CD4-positive, CD25-positive, alpha-beta regulatory T cell (primary cell): ENCODE results near the gene CLCN2. TPM values are rescaled to one million over a fixed set of nuclear protein-coding genes. Genes with fewer than 3 reads are reported as not detected.
A peak's percentile ranks its signal among the peaks of the same experiment; 100 is the strongest.

ENCODE experiments used
- ATAC-seq, 2 donors: fragments of 150-1000 bp; cut with Tn5 transposase; one replicate each; pipeline ENCODE4 v1.10.0; 2021; ENCODE audit warnings: low read depth in 2 of 2, moderate number of reproducible peaks in 2 of 2, moderate library complexity in 1 of 2
- DNase-seq, 3 donors: peaks; one replicate each; pipeline versions ENCODE4 v3.0.0 to v3.0.0-alpha.2; 2012 to 2022; ENCODE audit warnings: mixed read lengths in 1 of 3
- H3K27ac ChIP-seq: one replicate; pipeline ENCODE4 v1.7.0; 2013; ENCODE audit warnings: mild to moderate bottlenecking, low read length; ENCODE audit not compliant: insufficient read depth, poor library complexity, severe bottlenecking
- H3K27me3 ChIP-seq: one replicate; pipeline ENCODE4 v1.7.0; 2013; ENCODE audit warnings: low read length; ENCODE audit not compliant: control insufficient read depth, insufficient read depth
- H3K36me3 ChIP-seq: one replicate; pipeline ENCODE4 v1.7.0; 2013; ENCODE audit warnings: mild to moderate bottlenecking, low read length, moderate library complexity; ENCODE audit not compliant: control insufficient read depth, insufficient read depth
- H3K4me1 ChIP-seq: 2 replicates; pipeline ENCODE4 v1.7.0; 2013; ENCODE audit warnings: mild to moderate bottlenecking, low read length; ENCODE audit not compliant: insufficient read depth, control insufficient read depth, poor library complexity, severe bottlenecking
- H3K4me3 ChIP-seq: one replicate; pipeline ENCODE4 v1.7.0; 2013; ENCODE audit warnings: low read depth, mild to moderate bottlenecking, low read length, moderate library complexity
- H3K9me3 ChIP-seq, 2 experiments: 1 replicate in 1 of 2; 2 replicates in 1 of 2; pipeline ENCODE4 v1.7.0; 2013; ENCODE audit warnings: low read length in 2 of 2, mild to moderate bottlenecking in 1 of 2, moderate library complexity in 1 of 2; ENCODE audit not compliant: control insufficient read depth in 2 of 2
- H3K27ac Mint-ChIP-seq, 3 donors: one replicate each; pipeline ENCODE4 v1.8.0; 2020 to 2022; ENCODE audit warnings: mild to moderate bottlenecking in 3 of 3, mixed read lengths in 3 of 3, moderate library complexity in 2 of 3
- H3K27me3 Mint-ChIP-seq: one replicate; pipeline ENCODE4 v1.8.0; 2022; ENCODE audit warnings: mild to moderate bottlenecking, mixed read lengths
- H3K36me3 Mint-ChIP-seq: one replicate; pipeline ENCODE4 v1.8.0; 2020; ENCODE audit warnings: mixed read lengths
- H3K4me1 Mint-ChIP-seq, 4 donors: one replicate each; pipeline ENCODE4 v1.8.0; 2020 to 2022; ENCODE audit warnings: mixed read lengths in 4 of 4, mild to moderate bottlenecking in 1 of 4
- H3K4me3 Mint-ChIP-seq, 4 donors: one replicate each; pipeline ENCODE4 v1.8.0; 2020 to 2022; ENCODE audit warnings: mild to moderate bottlenecking in 4 of 4, mixed read lengths in 4 of 4, moderate library complexity in 3 of 4
- H3K9me3 Mint-ChIP-seq, 7 donors: one replicate each; pipeline ENCODE4 v1.8.0; 2020 to 2022; ENCODE audit warnings: mixed read lengths in 7 of 7, mild to moderate bottlenecking in 3 of 7, moderate library complexity in 2 of 7
- polyA plus RNA-seq, 4 donors: library from polyadenylated mRNA; unstranded; fragments of 300-500 nt; fragmentation: Illumina TruSeq; gene quantifications; one replicate each; pipeline ENCODE4 v1.2.3, GENCODE V29; 2021
- total RNA-seq: library from RNA; stranded (reverse); gene quantifications from one replicate; pipeline ENCODE4 v1.2.3, GENCODE V29; 2022

The CLCN2 gene
- total and polyA plus RNA-seq, 5 donors from 2014 or later: 0.30 to 4.7 (median 0.57) TPM; not detected in 1

DNA sequence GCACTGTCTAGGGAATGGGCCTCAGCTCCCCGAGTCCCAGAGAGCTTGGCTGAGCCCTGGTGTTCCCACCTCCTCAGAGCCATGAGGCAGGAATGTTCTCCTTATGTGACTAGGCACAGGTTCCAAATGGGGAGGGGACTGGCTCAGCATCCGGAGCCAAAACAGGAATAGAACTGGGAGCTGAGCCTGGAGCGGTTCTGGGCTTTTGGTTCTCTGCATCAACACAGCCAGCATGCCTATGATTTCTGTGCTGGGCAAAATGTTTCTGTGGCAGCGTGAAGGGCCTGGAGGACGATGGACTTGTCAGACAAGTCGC is 24.0 kb downstream of the CLCN2 start, which contains the start of gene FAM131A:
TSS of gene FAM131A (plus strand) at position 202 of the 316 bp plus-strand sequence. CDS start at position 233, 31 bp downstream.
- Mint-ChIP-seq H3K9me3 (no peaks in the 10 kb centered on the region), H3K4me1 (peaks cover 0 to 52% (median 38%) of the 10 kb centered on the region in 4 donors), H3K27me3 (no peaks in the 10 kb centered on the region), H3K36me3 (peaks cover 30% of the 10 kb centered on the region), H3K27ac (peak within 1 kb of the TSS; percentile 93 to 97 (median 94)), H3K4me3 (peak within 1 kb of the TSS; percentile 91 to 97 (median 93))
- peaks cover 29% of the 10 kb centered on the region for H3K4me1 ChIP-seq
- DNase-seq (no peak), ATAC-seq (no peak)
- H3K36me3 ChIP-seq: peaks cover 20% of the 10 kb centered on the region
- H3K4me3 ChIP-seq: peak within 1 kb of the TSS; percentile 70
- H3K27me3 ChIP-seq: no peaks in the 10 kb centered on the region
- no peaks in the 10 kb centered on the region for H3K9me3 ChIP-seq
- peak within 1 kb of the TSS; percentile 94 for H3K27ac ChIP-seq

DNA sequence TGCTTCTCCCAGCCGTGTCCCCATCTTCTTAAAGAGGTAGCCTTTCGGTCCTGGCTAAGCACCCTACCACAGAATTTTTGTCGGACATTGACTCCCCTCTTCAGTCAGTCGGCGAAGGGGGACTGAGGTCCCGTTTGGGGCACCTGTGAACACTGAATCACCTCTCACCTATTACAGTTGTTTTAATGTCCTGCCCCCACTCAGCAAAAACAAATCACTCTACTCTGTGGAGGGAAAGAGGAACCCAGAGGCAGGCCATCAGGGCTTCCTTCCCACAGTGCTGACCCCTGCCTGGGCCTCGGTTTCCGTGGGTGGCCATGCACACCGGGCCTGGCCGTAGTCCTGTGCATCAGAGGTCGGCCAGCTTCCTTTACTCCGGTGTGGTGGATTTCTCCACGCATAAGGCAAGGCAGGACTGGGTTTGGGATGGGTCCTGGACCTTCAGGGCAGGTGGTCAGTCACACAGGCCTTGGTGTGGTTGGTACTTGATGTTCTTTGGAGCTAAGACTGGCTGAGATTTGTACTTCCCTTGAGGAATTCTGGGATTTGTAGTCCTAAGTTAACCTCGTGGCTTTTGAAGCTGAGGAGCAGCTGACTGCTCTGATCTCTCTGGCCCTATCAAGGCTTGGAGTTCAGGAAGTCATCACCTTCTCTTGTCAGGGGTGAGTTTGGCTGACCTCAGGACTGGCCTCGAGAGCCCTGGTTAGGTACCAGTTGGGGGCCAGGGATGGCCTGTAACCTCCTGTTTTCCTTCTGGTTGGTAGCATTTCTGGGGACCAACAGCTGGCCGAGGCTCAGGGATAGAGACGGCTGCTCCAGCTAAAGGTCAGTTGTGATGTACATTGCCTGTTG is 24.6 kb downstream of the CLCN2 start:
- H3K4me3 Mint-ChIP-seq: peak overlapping the region; percentile 91 to 97 (median 93)
- Histone ChIP-seq H3K4me3 (peak overlapping the region; percentile 70), H3K27ac (peak overlapping the region; percentile 94), H3K4me1 (peaks cover 29% of the 10 kb centered on the region), H3K9me3 (no peaks in the 10 kb centered on the region), H3K27me3 (no peaks in the 10 kb centered on the region), H3K36me3 (peaks cover 26% of the 10 kb centered on the region)
- DNase-seq: peak in 1 of 3 donors; percentile 25
- H3K9me3 Mint-ChIP-seq: no peaks in the 10 kb centered on the region
- peaks cover 33% of the 10 kb centered on the region for H3K36me3 Mint-ChIP-seq
- H3K27me3 Mint-ChIP-seq: no peaks in the 10 kb centered on the region
- no peak for ATAC-seq
- H3K4me1 Mint-ChIP-seq: peaks cover 0 to 52% (median 38%) of the 10 kb centered on the region in 4 donors
- peak overlapping the region; percentile 93 to 97 (median 94) for H3K27ac Mint-ChIP-seq

DNA sequence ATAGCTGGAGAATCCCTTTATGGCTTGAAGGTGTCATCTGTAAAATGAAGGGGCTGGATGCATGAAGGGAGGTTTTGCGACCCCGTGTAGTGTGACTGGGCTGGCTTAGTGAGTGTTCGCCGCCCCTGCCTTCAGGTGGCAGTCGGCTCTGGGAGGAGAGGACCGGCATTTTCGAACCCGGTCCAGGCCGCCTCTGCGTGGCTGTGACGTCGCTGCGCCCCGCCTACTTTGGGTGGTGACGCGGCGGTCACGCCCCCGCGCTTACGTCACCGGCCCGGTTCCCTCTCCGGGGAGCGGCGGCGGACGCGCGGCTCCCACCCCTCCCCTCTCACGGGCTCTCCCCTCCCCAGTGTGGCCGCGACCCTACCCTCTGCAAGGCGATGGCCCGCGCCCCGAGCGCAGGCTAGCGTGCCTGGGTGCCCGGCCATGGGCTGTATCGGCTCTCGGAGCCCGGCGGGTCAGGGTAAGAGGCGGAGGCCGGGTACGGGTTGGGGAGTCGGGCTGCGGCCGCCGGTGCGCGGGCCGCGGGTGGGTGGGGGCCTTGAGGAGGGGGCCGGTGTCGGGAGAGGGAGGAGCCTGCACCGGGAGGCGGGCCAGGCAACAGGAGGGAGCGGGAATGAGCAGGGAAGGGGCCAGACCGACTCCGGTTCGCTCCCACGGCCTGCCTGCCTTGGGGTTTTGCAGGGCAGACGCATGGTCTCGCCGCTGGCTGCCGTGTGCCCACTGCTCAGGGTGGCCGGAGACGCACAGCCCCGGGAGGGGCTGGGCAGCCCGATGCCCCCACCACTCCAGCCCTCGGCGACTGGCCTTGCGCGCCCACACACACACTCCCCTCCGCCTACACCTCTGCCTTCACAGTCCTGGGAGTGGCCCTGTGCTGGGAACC is 25.5 kb downstream of the CLCN2 start:
- Mint-ChIP-seq H3K4me3 (peak overlapping the region; percentile 91 to 97 (median 93)), H3K27ac (peak overlapping the region; percentile 93 to 97 (median 97)), H3K36me3 (peaks cover 34% of the 10 kb centered on the region), H3K9me3 (no peaks in the 10 kb centered on the region), H3K4me1 (peaks cover 0 to 48% (median 38%) of the 10 kb centered on the region in 4 donors), H3K27me3 (no peaks in the 10 kb centered on the region)
- ATAC-seq (peak; percentile 67 to 70), DNase-seq (peak; percentile 81 to 88 (median 83))
- Histone ChIP-seq H3K4me3 (peak overlapping the region; percentile 70), H3K27ac (peak overlapping the region; percentile 94), H3K36me3 (peaks cover 34% of the 10 kb centered on the region), H3K27me3 (no peaks in the 10 kb centered on the region), H3K9me3 (no peaks in the 10 kb centered on the region), H3K4me1 (peaks cover 29% of the 10 kb centered on the region)

DNA sequence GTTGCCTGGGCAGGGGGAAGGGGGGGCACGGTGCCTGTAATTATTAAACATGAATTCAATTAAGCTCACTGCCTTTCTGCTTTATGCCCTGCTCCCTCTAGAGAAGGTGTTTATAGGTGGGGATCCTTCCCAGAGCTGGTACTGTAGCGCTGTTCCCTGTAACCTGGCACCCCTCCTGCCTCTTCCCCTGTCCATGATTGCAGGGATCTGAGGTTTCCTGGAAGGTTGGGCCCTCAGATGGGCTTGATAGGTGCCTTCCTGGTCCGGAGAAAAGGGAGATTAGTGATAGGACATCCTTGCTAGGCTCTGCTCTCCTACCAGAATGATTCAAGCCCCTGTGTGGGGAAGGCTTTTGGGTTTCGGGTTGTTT is 26.1 kb downstream of the CLCN2 start:
- ATAC-seq (no peak), DNase-seq (peak in 1 of 3 donors; percentile 12)
- peak overlapping the region; percentile 20 to 97 (median 96) for H3K27ac Mint-ChIP-seq
- Histone ChIP-seq H3K4me3 (peak overlapping the region; percentile 55), H3K4me1 (peaks cover 29% of the 10 kb centered on the region), H3K27me3 (no peaks in the 10 kb centered on the region), H3K27ac (peak overlapping the region; percentile 94), H3K9me3 (no peaks in the 10 kb centered on the region), H3K36me3 (peaks cover 39% of the 10 kb centered on the region)
- no peaks in the 10 kb centered on the region for H3K9me3 Mint-ChIP-seq
- H3K36me3 Mint-ChIP-seq: peaks cover 30% of the 10 kb centered on the region
- peak overlapping the region; percentile 88 to 93 (median 92) for H3K4me3 Mint-ChIP-seq
- H3K4me1 Mint-ChIP-seq: peaks cover 0 to 47% (median 36%) of the 10 kb centered on the region in 4 donors
- H3K27me3 Mint-ChIP-seq: no peaks in the 10 kb centered on the region

DNA sequence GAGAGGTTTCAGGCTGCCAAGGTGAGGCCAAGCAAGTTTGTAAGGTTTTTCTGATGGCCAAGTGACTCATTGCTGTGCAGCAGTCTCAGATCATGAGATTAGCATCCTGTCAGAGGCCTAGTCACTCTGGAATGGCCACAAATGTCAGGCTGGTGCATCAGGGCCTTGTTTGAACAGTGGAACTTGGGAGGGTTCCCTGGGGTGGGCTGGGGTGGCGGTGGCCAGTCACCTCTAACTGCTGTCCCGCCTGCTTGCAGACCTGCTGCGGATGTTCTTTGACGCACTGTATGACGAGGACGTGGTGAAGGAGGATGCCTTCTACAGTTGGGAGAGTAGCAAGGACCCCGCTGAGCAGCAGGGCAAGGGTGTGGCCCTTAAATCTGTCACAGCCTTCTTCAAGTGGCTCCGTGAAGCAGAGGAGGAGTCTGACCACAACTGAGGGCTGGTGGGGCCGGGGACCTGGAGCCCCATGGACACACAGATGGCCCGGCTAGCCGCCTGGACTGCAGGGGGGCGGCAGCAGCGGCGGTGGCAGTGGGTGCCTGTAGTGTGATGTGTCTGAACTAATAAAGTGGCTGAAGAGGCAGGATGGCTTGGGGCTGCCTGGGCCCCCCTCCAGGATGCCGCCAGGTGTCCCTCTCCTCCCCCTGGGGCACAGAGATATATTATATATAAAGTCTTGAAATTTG is 26.8 kb downstream of the CLCN2 start:
- peak in 2 of 3 donors; percentile 23 to 33 for DNase-seq
- H3K4me1 Mint-ChIP-seq: peaks cover 0 to 47% (median 36%) of the 10 kb centered on the region in 4 donors

DNA sequence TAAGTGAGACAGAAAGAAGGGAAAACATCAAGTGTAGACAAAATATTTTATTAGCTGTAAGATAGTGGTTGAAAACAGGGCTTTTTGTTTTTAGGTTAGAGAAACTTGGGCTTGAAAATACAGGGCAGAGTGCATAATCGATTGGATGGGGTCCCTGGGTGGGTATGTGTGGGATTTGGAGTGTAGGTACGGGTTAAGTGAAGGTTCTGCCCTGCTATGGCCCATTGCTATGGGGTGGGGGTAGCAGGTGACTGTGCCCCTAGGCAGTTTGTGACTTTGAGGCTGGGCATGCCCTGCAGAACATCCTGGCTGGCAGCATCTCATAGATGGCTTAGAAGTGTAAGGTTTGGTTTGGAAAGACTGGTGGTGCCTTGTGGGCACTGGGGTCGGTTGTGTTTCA is 27.7 kb downstream of the CLCN2 start:
- Histone ChIP-seq H3K27ac (peak overlapping the region; percentile 94), H3K4me3 (no peak overlapping the region), H3K27me3 (no peaks in the 10 kb centered on the region), H3K4me1 (peaks cover 29% of the 10 kb centered on the region), H3K36me3 (peaks cover 52% of the 10 kb centered on the region), H3K9me3 (no peaks in the 10 kb centered on the region)
- Mint-ChIP-seq H3K36me3 (peaks cover 41% of the 10 kb centered on the region), H3K4me3 (peak overlapping the region; percentile 3 to 93 (median 42)), H3K27ac (peak overlapping the region; percentile 81 to 97 (median 92)), H3K4me1 (peaks cover 0 to 42% (median 34%) of the 10 kb centered on the region in 4 donors), H3K9me3 (no peaks in the 10 kb centered on the region), H3K27me3 (no peaks in the 10 kb centered on the region)
- ATAC-seq: no peak
- no peak for DNase-seq

More for the DNA sequence above, 26.8 kb downstream of the CLCN2 start:
- no peaks in the 10 kb centered on the region for H3K9me3 Mint-ChIP-seq
- no peaks in the 10 kb centered on the region for H3K27me3 ChIP-seq
- H3K27me3 Mint-ChIP-seq: no peaks in the 10 kb centered on the region
- peak overlapping the region; percentile 89 to 97 (median 92) for H3K27ac Mint-ChIP-seq
- H3K36me3 Mint-ChIP-seq: peaks cover 34% of the 10 kb centered on the region
- peaks cover 29% of the 10 kb centered on the region for H3K4me1 ChIP-seq
- H3K4me3 Mint-ChIP-seq: peak overlapping the region; percentile 52 to 93 (median 74)
- peak; percentile 51 to 57 for ATAC-seq
- no peak overlapping the region for H3K4me3 ChIP-seq
- H3K9me3 ChIP-seq: no peaks in the 10 kb centered on the region
- H3K27ac ChIP-seq: peak overlapping the region; percentile 94
- peaks cover 45% of the 10 kb centered on the region for H3K36me3 ChIP-seq

DNA sequence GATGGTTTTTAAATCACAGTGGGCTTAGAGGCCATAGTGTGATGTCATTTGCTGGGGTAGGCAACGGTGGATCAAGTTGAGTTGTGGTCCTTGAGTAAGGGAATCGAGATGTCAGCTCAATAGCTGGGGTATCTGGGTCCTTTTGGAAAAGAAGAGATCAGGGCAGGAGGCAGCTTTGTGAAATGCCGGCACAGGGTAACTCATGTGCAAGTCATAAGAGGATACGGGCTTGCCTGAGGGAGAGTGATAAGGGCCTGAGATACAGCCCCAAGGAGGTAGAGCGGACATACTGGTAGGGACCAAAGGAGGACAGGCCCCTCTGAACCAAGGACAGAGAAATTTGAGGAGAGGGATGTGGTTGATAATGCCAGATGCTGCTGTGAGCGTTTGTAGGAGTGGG is 28.2 kb downstream of the CLCN2 start:
- Histone ChIP-seq H3K27me3 (no peaks in the 10 kb centered on the region), H3K36me3 (peaks cover 57% of the 10 kb centered on the region), H3K4me1 (peaks cover 24% of the 10 kb centered on the region), H3K4me3 (no peak overlapping the region), H3K27ac (peak overlapping the region; percentile 94), H3K9me3 (no peaks in the 10 kb centered on the region)
- H3K27ac Mint-ChIP-seq: peak overlapping the region in 2 of 3 donors; percentile 74 to 97
- H3K4me3 Mint-ChIP-seq: peak overlapping the region in 1 of 4 donors; percentile 93
- peaks cover 46% of the 10 kb centered on the region for H3K36me3 Mint-ChIP-seq
- DNase-seq (no peak), ATAC-seq (no peak)
- no peaks in the 10 kb centered on the region for H3K27me3 Mint-ChIP-seq
- H3K4me1 Mint-ChIP-seq: peaks cover 0 to 42% (median 33%) of the 10 kb centered on the region in 4 donors
- no peaks in the 10 kb centered on the region for H3K9me3 Mint-ChIP-seq
